HEK293 (cell line): ENCODE measurements around the gene ZBTB21.
A peak's percentile ranks its signal among the peaks of the same experiment; 100 is the strongest.

Experiments used
- BCL11A ChIP-seq: fragments of 450-650 bp; formaldehyde crosslinking; IDR thresholded peaks from 2 replicates; pipeline ENCODE4 v1.5.1; 2016; ENCODE audit warnings: low read depth, missing biosample characterization, missing genetic modification characterization
- BCL6B ChIP-seq: fragments of 450-650 bp; formaldehyde crosslinking; IDR thresholded peaks from 2 replicates; pipeline ENCODE4 v1.5.1; 2017; ENCODE audit warnings: missing biosample characterization, missing genetic modification characterization
- EGR2 ChIP-seq: fragments of 450-650 bp; formaldehyde crosslinking; IDR thresholded peaks from 2 replicates; pipeline ENCODE4 v1.5.1; 2016; ENCODE audit warnings: low read depth, missing biosample characterization, missing genetic modification characterization
- GLI2 ChIP-seq: fragments of 450-650 bp; formaldehyde crosslinking; IDR thresholded peaks from 2 replicates; pipeline ENCODE4; 2017; ENCODE audit warnings: missing biosample characterization, missing genetic modification characterization, low read depth, borderline replicate concordance
- KLF16 ChIP-seq: fragments of 450-650 bp; formaldehyde crosslinking; IDR thresholded peaks from 2 replicates; pipeline ENCODE4 v1.5.1; 2017; ENCODE audit warnings: missing biosample characterization, missing genetic modification characterization
- KLF8 ChIP-seq: fragments of 450-650 bp; formaldehyde crosslinking; IDR thresholded peaks from 2 replicates; pipeline ENCODE4 v1.5.1; 2016; ENCODE audit warnings: missing biosample characterization, missing genetic modification characterization
- REPIN1 ChIP-seq: fragments of 450-650 bp; formaldehyde crosslinking; IDR thresholded peaks from 2 replicates; pipeline ENCODE4 v1.5.1; 2017; ENCODE audit warnings: missing biosample characterization, missing genetic modification characterization, low read depth
- SALL2 ChIP-seq: fragments of 450-650 bp; formaldehyde crosslinking; IDR thresholded peaks from 2 replicates; pipeline ENCODE4 v1.5.0; 2017; ENCODE audit warnings: missing biosample characterization, mild to moderate bottlenecking, missing genetic modification characterization, borderline replicate concordance
- TRIM28 ChIP-seq: IDR thresholded peaks from 2 replicates; pipeline ENCODE4 v1.6.1; 2011; ENCODE audit warnings: low read length, control low read depth, borderline replicate concordance
- WT1 ChIP-seq: fragments of 450-650 bp; formaldehyde crosslinking; IDR thresholded peaks from 2 replicates; pipeline ENCODE4 v1.5.1; 2016; ENCODE audit warnings: missing biosample characterization, missing genetic modification characterization
- YY1 ChIP-seq: fragments of 450-650 bp; formaldehyde crosslinking; IDR thresholded peaks from 2 replicates; pipeline ENCODE4 v1.5.1; 2018; ENCODE audit warnings: missing biosample characterization, missing genetic modification characterization
- ZBTB1 ChIP-seq: fragments of 450-650 bp; formaldehyde crosslinking; IDR thresholded peaks from 2 replicates; pipeline ENCODE4 v1.5.1; 2016; ENCODE audit warnings: missing biosample characterization, missing genetic modification characterization
- ZBTB21 ChIP-seq: fragments of 450-650 bp; formaldehyde crosslinking; IDR thresholded peaks from 2 replicates; pipeline ENCODE4 v1.5.1; 2017; ENCODE audit warnings: missing biosample characterization, missing genetic modification characterization
- ZFP69B ChIP-seq: fragments of 450-650 bp; formaldehyde crosslinking; IDR thresholded peaks from 2 replicates; pipeline ENCODE4 v1.5.1; 2016; ENCODE audit warnings: missing biosample characterization, missing genetic modification characterization
- ZNF214 ChIP-seq: fragments of 450-650 bp; formaldehyde crosslinking; IDR thresholded peaks from 2 replicates; pipeline ENCODE4 v1.5.1; 2017; ENCODE audit warnings: missing biosample characterization, mild to moderate bottlenecking, missing genetic modification characterization, borderline replicate concordance
- ZNF239 ChIP-seq: fragments of 450-650 bp; formaldehyde crosslinking; IDR thresholded peaks from 2 replicates; pipeline ENCODE4 v1.5.1; 2016; ENCODE audit warnings: missing biosample characterization, missing genetic modification characterization
- ZNF292 ChIP-seq: fragments of 450-650 bp; formaldehyde crosslinking; IDR thresholded peaks from 2 replicates; pipeline ENCODE4 v1.5.1; 2016; ENCODE audit warnings: low read depth, missing biosample characterization, missing genetic modification characterization, borderline replicate concordance
- ZNF324 ChIP-seq: fragments of 450-650 bp; formaldehyde crosslinking; IDR thresholded peaks from 2 replicates; pipeline ENCODE4 v1.5.1; 2016; ENCODE audit warnings: missing biosample characterization, missing genetic modification characterization
- ZNF341 ChIP-seq: fragments of 450-650 bp; formaldehyde crosslinking; IDR thresholded peaks from 2 replicates; pipeline ENCODE4; 2016; ENCODE audit warnings: low read depth, missing biosample characterization, missing genetic modification characterization
- ZNF366 ChIP-seq: fragments of 450-650 bp; formaldehyde crosslinking; conservative IDR thresholded peaks from 2 replicates; pipeline ENCODE4 v1.5.1; 2016; ENCODE audit warnings: missing biosample characterization, missing genetic modification characterization
- ZNF394 ChIP-seq: fragments of 450-650 bp; formaldehyde crosslinking; IDR thresholded peaks from 2 replicates; pipeline ENCODE4 v1.5.1; 2016; ENCODE audit warnings: missing biosample characterization, missing genetic modification characterization, mild to moderate bottlenecking, moderate library complexity, borderline replicate concordance
- ZNF423 ChIP-seq: fragments of 450-650 bp; formaldehyde crosslinking; IDR thresholded peaks from 2 replicates; pipeline ENCODE4 v1.5.1; 2016; ENCODE audit warnings: missing biosample characterization, missing genetic modification characterization
- ZNF433 ChIP-seq: fragments of 450-650 bp; formaldehyde crosslinking; IDR thresholded peaks from 2 replicates; pipeline ENCODE4 v1.5.1; 2016; ENCODE audit warnings: missing biosample characterization, missing genetic modification characterization, low read depth
- ZNF48 ChIP-seq: fragments of 450-650 bp; formaldehyde crosslinking; IDR thresholded peaks from 2 replicates; pipeline ENCODE4 v1.5.1; 2016; ENCODE audit warnings: missing biosample characterization, missing genetic modification characterization
- ZNF488 ChIP-seq: fragments of 450-650 bp; formaldehyde crosslinking; IDR thresholded peaks from 2 replicates; pipeline ENCODE4 v1.5.1; 2016; ENCODE audit warnings: missing biosample characterization, missing genetic modification characterization
- ZNF548 ChIP-seq: fragments of 450-650 bp; formaldehyde crosslinking; IDR thresholded peaks from 2 replicates; pipeline ENCODE4 v1.5.1; 2016; ENCODE audit warnings: missing biosample characterization, missing genetic modification characterization
- ZNF549 ChIP-seq: fragments of 450-650 bp; IDR thresholded peaks from 2 replicates; pipeline ENCODE4 v1.5.1; 2018; ENCODE audit warnings: missing biosample characterization, missing genetic modification characterization, mild to moderate bottlenecking, inconsistent platforms, moderate library complexity
- ZNF555 ChIP-seq: fragments of 450-650 bp; formaldehyde crosslinking; conservative IDR thresholded peaks from 2 replicates; pipeline ENCODE4 v1.5.1; 2017; ENCODE audit warnings: missing biosample characterization, mild to moderate bottlenecking, missing genetic modification characterization, inconsistent platforms
- ZNF561 ChIP-seq: fragments of 450-650 bp; IDR thresholded peaks from 2 replicates; pipeline ENCODE4 v1.5.1; 2018; ENCODE audit warnings: missing biosample characterization, missing genetic modification characterization, borderline replicate concordance
- ZNF621 ChIP-seq: fragments of 450-650 bp; formaldehyde crosslinking; IDR thresholded peaks from 2 replicates; pipeline ENCODE4 v1.5.1; 2017; ENCODE audit warnings: missing biosample characterization, missing genetic modification characterization
- ZNF624 ChIP-seq: fragments of 450-650 bp; formaldehyde crosslinking; IDR thresholded peaks from 2 replicates; pipeline ENCODE4 v1.5.1; 2017; ENCODE audit warnings: missing biosample characterization, missing genetic modification characterization
- ZNF629 ChIP-seq: fragments of 450-650 bp; formaldehyde crosslinking; IDR thresholded peaks from 2 replicates; pipeline ENCODE4 v1.5.1; 2017; ENCODE audit warnings: missing biosample characterization, missing genetic modification characterization
- ZNF639 ChIP-seq: fragments of 450-650 bp; formaldehyde crosslinking; IDR thresholded peaks from 2 replicates; pipeline ENCODE4 v1.5.1; 2016; ENCODE audit warnings: missing biosample characterization, missing genetic modification characterization
- ZNF670 ChIP-seq: fragments of 450-650 bp; formaldehyde crosslinking; IDR thresholded peaks from 2 replicates; pipeline ENCODE4 v1.5.1; 2016; ENCODE audit warnings: missing biosample characterization, missing genetic modification characterization, low read depth
- ZNF791 ChIP-seq: fragments of 450-650 bp; formaldehyde crosslinking; IDR thresholded peaks from 2 replicates; pipeline ENCODE4 v1.5.1; 2016; ENCODE audit warnings: missing biosample characterization, missing genetic modification characterization
- ZNF830 ChIP-seq: fragments of 450-650 bp; IDR thresholded peaks from 2 replicates; pipeline ENCODE4 v1.5.0; 2018; ENCODE audit warnings: missing biosample characterization, missing genetic modification characterization, low read depth, mild to moderate bottlenecking, moderate library complexity
- ZSCAN23 ChIP-seq: fragments of 450-650 bp; formaldehyde crosslinking; IDR thresholded peaks from 2 replicates; pipeline ENCODE4 v1.5.1; 2016; ENCODE audit warnings: missing biosample characterization, missing genetic modification characterization
- ZSCAN30 ChIP-seq: fragments of 450-650 bp; IDR thresholded peaks from 2 replicates; pipeline ENCODE4 v1.5.1; 2018; ENCODE audit warnings: missing biosample characterization, mild to moderate bottlenecking, missing genetic modification characterization, moderate library complexity
- TF ChIP-seq, protein P1 (sequence below): IDR thresholded peaks from 2 replicates; pipeline ENCODE4 v1.6.1; 2011; ENCODE audit warnings: mild to moderate bottlenecking, low read depth, low read length, borderline replicate concordance

Gene ZBTB21

DNA sequence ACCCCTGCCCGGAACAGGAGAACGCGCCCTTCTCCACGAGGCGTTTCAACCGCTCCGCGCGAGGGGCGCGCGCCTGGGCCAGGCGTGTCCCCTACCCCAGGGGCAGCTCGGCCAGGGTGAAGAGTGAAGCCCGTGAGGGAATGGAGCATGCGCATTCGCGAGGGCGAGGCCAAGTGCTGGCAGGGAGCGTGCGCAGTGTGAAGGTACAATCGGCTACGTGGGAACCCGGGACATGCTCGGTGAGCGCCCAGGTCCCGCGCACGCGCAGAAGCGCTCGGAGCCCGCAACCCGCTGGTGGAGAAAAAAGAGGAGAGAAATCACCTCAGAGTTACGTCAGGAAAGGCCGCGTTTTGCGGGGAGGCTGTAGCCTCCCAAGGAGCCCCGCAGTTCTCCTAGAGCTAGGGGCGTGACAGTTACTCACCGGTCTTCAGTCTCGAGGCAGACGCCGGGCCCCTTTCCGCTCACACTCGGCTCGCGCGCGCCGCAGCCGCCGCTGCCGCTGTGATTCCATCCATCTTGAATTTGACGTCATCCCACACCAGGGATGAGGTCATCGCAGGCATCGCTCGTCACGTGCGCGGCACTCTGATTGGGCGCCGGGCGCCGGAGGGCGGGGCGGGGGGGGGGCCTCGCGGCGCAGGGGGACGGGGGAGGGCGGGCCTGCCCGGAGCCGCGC lies at the start of gene ZBTB21 (continued):
- TF ChIP-seq ZNF488 (tag by site-specific recombination) (no peak), TRIM28 (no peak), GLI2 (tag by site-specific recombination) (no peak), ZNF555 (tag by site-specific recombination) (no peak), ZNF830 (tag by site-specific recombination) (no peak), ZNF639 (tag by site-specific recombination) (peak; percentile 90), WT1 (tag by site-specific recombination) (peak; percentile 57), ZNF548 (tag by site-specific recombination) (no peak), ZNF624 (tag by site-specific recombination) (no peak), ZNF214 (tag by site-specific recombination) (no peak), KLF16 (no peak), BCL11A (tag by site-specific recombination) (no peak), ZBTB1 (tag by site-specific recombination) (peak; percentile 64; the same call in 1 of the 2 replicates), ZSCAN30 (tag by site-specific recombination) (no peak), ZFP69B (0 out of 2 replicates have a peak, but pooled peaks have one; percentile 40), ZNF629 (tag by site-specific recombination) (peak; percentile 100), YY1 (tag by site-specific recombination) (peak; percentile 84), ZNF341 (tag by site-specific recombination) (no peak), ZNF48 (tag by site-specific recombination) (no peak), ZNF433 (no peak), REPIN1 (no peak), ZNF239 (tag by site-specific recombination) (no peak), KLF8 (tag by site-specific recombination) (peak; percentile 68; the same call in 1 of the 2 replicates), ZNF394 (tag by site-specific recombination) (peak; percentile 63; the same call in 1 of the 2 replicates), ZNF292 (tag by site-specific recombination) (no peak), ZNF366 (peak; percentile 92), ZNF561 (tag by site-specific recombination) (no peak; the same call in 1 of the 2 replicates), ZNF324 (tag by site-specific recombination) (peak; percentile 91), BCL6B (no peak), ZNF423 (no peak), ZSCAN23 (tag by site-specific recombination) (peak; percentile 90), ZNF670 (tag by site-specific recombination) (no peak), SALL2 (tag by site-specific recombination) (no peak), ZBTB21 (tag by site-specific recombination) (peak; percentile 100), ZNF549 (tag by site-specific recombination) (no peak), ZNF621 (tag by site-specific recombination) (no peak), ZNF791 (no peak), EGR2 (tag by site-specific recombination) (no peak)
- TF ChIP-seq, protein P1, sequence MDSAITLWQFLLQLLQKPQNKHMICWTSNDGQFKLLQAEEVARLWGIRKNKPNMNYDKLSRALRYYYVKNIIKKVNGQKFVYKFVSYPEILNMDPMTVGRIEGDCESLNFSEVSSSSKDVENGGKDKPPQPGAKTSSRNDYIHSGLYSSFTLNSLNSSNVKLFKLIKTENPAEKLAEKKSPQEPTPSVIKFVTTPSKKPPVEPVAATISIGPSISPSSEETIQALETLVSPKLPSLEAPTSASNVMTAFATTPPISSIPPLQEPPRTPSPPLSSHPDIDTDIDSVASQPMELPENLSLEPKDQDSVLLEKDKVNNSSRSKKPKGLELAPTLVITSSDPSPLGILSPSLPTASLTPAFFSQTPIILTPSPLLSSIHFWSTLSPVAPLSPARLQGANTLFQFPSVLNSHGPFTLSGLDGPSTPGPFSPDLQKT = no peak
